Natural killer cell (primary cell): ENCODE results near the gene EXO5. TPM values are rescaled to one million over a fixed set of nuclear protein-coding genes. Genes with fewer than 3 reads are reported as not detected.
"Not testable (repeated sequence)": the region's sequence is repeated elsewhere in the genome, so short reads cannot be mapped to it uniquely, and the experiment has no call there.

Experiments
- ATAC-seq, 3 donors: fragments of 150-1000 bp in 2 of 3; fragments of 200-7000 bp in 1 of 3; cut with Tn5 transposase; 1 replicate in 1 of 3; 2 replicates in 2 of 3; pipeline ENCODE4 v1.10.0; 2021; ENCODE audit warnings: mild to moderate bottlenecking in 2 of 3, moderate library complexity in 2 of 3
- DNase-seq, 2 donors: peaks; one replicate each; pipeline versions ENCODE4 v3.0.0 to v3.0.0-alpha.2; 2013 to 2021; ENCODE audit warnings: mixed read lengths in 1 of 2
- H3K27ac ChIP-seq: one replicate; pipeline ENCODE4 v1.5.1; 2013; ENCODE audit warnings: mild to moderate bottlenecking, low read length
- H3K27me3 ChIP-seq: one replicate; pipeline ENCODE4 v1.6.1; 2013; ENCODE audit warnings: low read length; ENCODE audit not compliant: control insufficient read depth, insufficient read depth
- H3K36me3 ChIP-seq: one replicate; pipeline ENCODE4 v1.6.1; 2013; ENCODE audit warnings: low read length; ENCODE audit not compliant: control insufficient read depth, insufficient read depth
- H3K4me1 ChIP-seq: one replicate; pipeline ENCODE4 v1.6.1; 2013; ENCODE audit warnings: low read length; ENCODE audit not compliant: control insufficient read depth, insufficient read depth
- H3K4me3 ChIP-seq: one replicate; pipeline ENCODE4 v1.5.1; 2013; ENCODE audit warnings: low read length
- H3K9me3 ChIP-seq: one replicate; pipeline ENCODE4 v1.6.1; 2013; ENCODE audit warnings: low read length; ENCODE audit not compliant: control insufficient read depth, insufficient read depth
- H3K27ac Mint-ChIP-seq, 2 donors: one replicate each; pipeline ENCODE4 v1.8.0; 2022; ENCODE audit warnings: mild to moderate bottlenecking in 2 of 2, mixed read lengths in 2 of 2, moderate library complexity in 1 of 2
- H3K27me3 Mint-ChIP-seq, 2 donors: one replicate each; pipeline ENCODE4 v1.8.0; 2022; ENCODE audit warnings: low read depth in 2 of 2, mixed read lengths in 2 of 2
- H3K36me3 Mint-ChIP-seq: one replicate; pipeline ENCODE4 v1.8.0; 2022; ENCODE audit warnings: mixed read lengths
- H3K4me1 Mint-ChIP-seq, 2 donors: one replicate each; pipeline ENCODE4 v1.8.0; 2022; ENCODE audit warnings: mixed read lengths in 2 of 2
- H3K4me3 Mint-ChIP-seq: one replicate; pipeline ENCODE4 v1.8.0; 2022; ENCODE audit warnings: mild to moderate bottlenecking, moderate library complexity, mixed read lengths
- H3K9me3 Mint-ChIP-seq, 2 donors: one replicate each; pipeline ENCODE4 v1.8.0; 2022; ENCODE audit warnings: mixed read lengths in 2 of 2
- CTCF ChIP-seq: fragments of 200-600 bp; IDR thresholded peaks from one replicate; pipeline ENCODE4 v1.8.0; 2022; ENCODE audit warnings: antibody characterized with exemption
- WGBS: methylation state at CpG from one replicate; pipeline ENCODE4 v1.1.7; 2013; ENCODE audit warnings: missing lambda C conversion rate; ENCODE audit not compliant: insufficient coverage; 5-methylcytosine and 5-hydroxymethylcytosine counted together
- intact Hi-C: fragments of 100-400 bp; cut with micrococcal nuclease; formaldehyde crosslinking; loops from one replicate; pipeline ENCODE4 v1.14.2; 2022
- total RNA-seq, 4 donors: library from RNA; stranded (reverse); fragments of 120-200 nt in 1 of 4; gene quantifications; one replicate each; pipeline versions ENCODE4 v1.2.3 to v1.2.4, GENCODE V29; 2013 to 2022

EXO5 gene
- total RNA-seq, 3 donors from 2014 or later (not counting 1 experiment from before 2014, with no cell fraction given): 9.6 to 17.0 (median 10.1) TPM

- no peak for ATAC-seq
- 67% methylated on average over 1 of the region's 4 CpGs for WGBS
These were observed 44.5 kb downstream of the EXO5 start for GRCh38 chr1:40553017-40553416.

DNA sequence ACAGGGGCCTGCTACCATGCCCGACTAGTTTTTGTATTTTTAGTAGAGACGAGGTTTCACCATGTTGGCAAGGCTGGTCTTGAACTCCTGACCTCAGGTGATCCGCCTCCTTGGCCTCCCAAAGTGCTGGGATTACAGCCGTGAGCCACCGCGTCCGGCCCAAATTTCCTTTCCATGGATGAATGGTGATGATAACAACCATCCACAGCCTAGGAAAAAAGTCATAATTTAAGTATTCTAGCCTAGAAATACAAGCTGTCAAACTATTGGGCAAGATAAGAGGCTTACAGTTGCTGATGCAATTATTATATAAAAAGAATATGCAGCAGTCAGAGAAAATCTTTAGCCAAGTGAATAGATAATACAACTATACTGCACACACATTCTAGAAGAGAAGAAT is 46.2 kb downstream of the EXO5 start:
- H3K4me3 ChIP-seq, H3K36me3 Mint-ChIP-seq, H3K27me3 ChIP-seq, H3K4me1 ChIP-seq, H3K27me3 Mint-ChIP-seq, H3K4me3 Mint-ChIP-seq, H3K27ac ChIP-seq, H3K4me1 Mint-ChIP-seq, ATAC-seq, H3K9me3 Mint-ChIP-seq, H3K9me3 ChIP-seq, DNase-seq, intact Hi-C loops, H3K27ac Mint-ChIP-seq, H3K36me3 ChIP-seq: not testable (repeated sequence)
- WGBS: 71% methylated on average over 7 of the region's 7 CpGs

More at GRCh38 chr1:40553017-40553416, 44.5 kb downstream of the EXO5 start:
- no peak for DNase-seq
- Histone ChIP-seq H3K4me3 (no peak overlapping the region), H3K36me3 (no peaks in the 10 kb centered on the region), H3K9me3 (no peaks in the 10 kb centered on the region), H3K27me3 (no peaks in the 10 kb centered on the region), H3K4me1 (no peaks in the 10 kb centered on the region), H3K27ac (no peak overlapping the region)
- Mint-ChIP-seq H3K4me1 (no peaks in the 10 kb centered on the region), H3K4me3 (no peak overlapping the region), H3K27me3 (no peaks in the 10 kb centered on the region), H3K9me3 (no peaks in the 10 kb centered on the region), H3K36me3 (no peaks in the 10 kb centered on the region), H3K27ac (no peak overlapping the region)
- intact Hi-C loops: no loop called here
- no peak for TF ChIP-seq CTCF

GRCh38 chr1:40556121-40556520 is 47.6 kb downstream of the EXO5 start:
- Mint-ChIP-seq H3K4me1 (no peaks in the 10 kb centered on the region), H3K27me3 (no peaks in the 10 kb centered on the region), H3K27ac (no peak overlapping the region), H3K9me3 (no peaks in the 10 kb centered on the region), H3K4me3 (no peak overlapping the region), H3K36me3 (no peaks in the 10 kb centered on the region)
- Histone ChIP-seq H3K27ac (no peak overlapping the region), H3K27me3 (no peaks in the 10 kb centered on the region), H3K36me3 (no peaks in the 10 kb centered on the region), H3K4me1 (no peaks in the 10 kb centered on the region), H3K9me3 (no peaks in the 10 kb centered on the region), H3K4me3 (no peak overlapping the region)
- 91% methylated on average over 4 of the region's 5 CpGs for WGBS
- DNase-seq (no peak), ATAC-seq (no peak)
- intact Hi-C loops: no loop called here
- TF ChIP-seq CTCF: no peak

DNA sequence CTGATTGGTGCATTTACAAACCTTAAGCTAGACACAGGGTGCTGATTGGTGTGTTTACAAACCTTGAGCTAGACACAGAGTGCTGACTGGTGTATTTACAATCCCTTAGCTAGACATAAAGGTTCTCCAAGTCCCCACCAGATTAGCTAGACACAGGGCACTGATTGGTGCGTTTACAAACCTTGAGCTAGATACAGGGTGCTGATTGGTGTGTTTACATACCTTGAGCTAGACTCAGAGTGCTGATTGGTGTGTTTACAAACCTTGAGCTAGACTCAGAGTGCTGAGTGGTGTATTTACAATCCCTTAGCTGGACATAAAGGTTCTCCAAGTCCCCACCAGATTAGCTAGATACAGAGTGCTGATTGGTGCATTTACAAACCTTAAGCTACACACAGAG is 49.7 kb downstream of the EXO5 start:
- DNase-seq, H3K27ac ChIP-seq, H3K27me3 Mint-ChIP-seq, intact Hi-C loops, H3K27me3 ChIP-seq, H3K36me3 ChIP-seq, H3K4me1 Mint-ChIP-seq, H3K9me3 ChIP-seq, H3K27ac Mint-ChIP-seq, ATAC-seq, H3K9me3 Mint-ChIP-seq, H3K4me3 ChIP-seq, H3K4me3 Mint-ChIP-seq, H3K4me1 ChIP-seq, H3K36me3 Mint-ChIP-seq: not testable (repeated sequence)
- WGBS: 100% methylated on average over 1 of the region's 1 CpG

DNA sequence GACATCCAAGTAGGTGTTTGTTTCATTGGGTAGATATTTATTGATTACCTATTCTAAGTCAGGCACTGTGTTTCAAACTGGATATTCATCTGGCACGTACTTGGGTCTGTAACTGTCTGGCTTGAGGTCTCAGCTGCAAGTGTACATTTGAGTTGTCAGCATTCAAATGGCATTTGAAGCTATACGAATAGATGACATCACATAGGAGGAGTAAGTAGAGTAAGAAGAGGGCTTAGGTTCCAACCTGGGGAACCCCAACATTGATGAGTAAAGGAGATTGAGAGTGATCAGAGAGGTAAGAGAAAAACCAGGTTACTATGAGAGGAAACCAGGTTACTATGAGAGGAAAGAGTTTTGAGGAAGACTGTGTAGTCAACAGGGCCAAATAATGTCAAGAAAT is 53.6 kb downstream of the EXO5 start:
- H3K4me3 Mint-ChIP-seq: no peak overlapping the region
- Histone ChIP-seq H3K4me3 (no peak overlapping the region), H3K27me3 (no peaks in the 10 kb centered on the region), H3K9me3 (no peaks in the 10 kb centered on the region), H3K27ac (no peak overlapping the region), H3K36me3 (no peaks in the 10 kb centered on the region), H3K4me1 (no peaks in the 10 kb centered on the region)
- H3K9me3 Mint-ChIP-seq: no peaks in the 10 kb centered on the region
- no peaks in the 10 kb centered on the region for H3K36me3 Mint-ChIP-seq
- WGBS: 91% methylated on average over 2 of the region's 2 CpGs
- no peak for TF ChIP-seq CTCF
- intact Hi-C loops: no loop called here
- no peaks in the 10 kb centered on the region for H3K4me1 Mint-ChIP-seq
- peaks cover 9 to 11% of the 10 kb centered on the region in 2 donors for H3K27me3 Mint-ChIP-seq
- H3K27ac Mint-ChIP-seq: no peak overlapping the region
- no peak for DNase-seq
- no peak for ATAC-seq
